HG03039 (cell line): ENCODE data around the gene PCDHGA9.
"Not testable (repeated sequence)": the region's sequence is repeated elsewhere in the genome, so short reads cannot be mapped to it uniquely, and the experiment has no call there.

Source experiments
- ATAC-seq: cut with Tn5 transposase; IDR thresholded peaks from one replicate; pipeline ENCODE4 v1.9.1; 2021; ENCODE audit warnings: mild to moderate bottlenecking, moderate library complexity; ENCODE audit not compliant: unreplicated experiment

PCDHGA9 gene

GRCh38 chr5:141402553-141403243 lies at the start of gene PCDHGA9:
Gene PCDHGA9, plus strand, starts transcription at chr5:141402778. Its CDS starts 175 bp downstream, at chr5:141402953.
- ATAC-seq = no peak

GRCh38 chr5:141354900-141355469 lies 47.6 kb upstream of the PCDHGA9 start, which contains the start of gene PCDHGA4:
Gene PCDHGA4, plus strand, starts transcription at chr5:141355021. Its CDS starts 87 bp downstream, at chr5:141355108.
- no peak for ATAC-seq

- ATAC-seq = no peak
Observed at GRCh38 chr5:141355641-141356040, 46.9 kb upstream of the PCDHGA9 start.

- ATAC-seq = no peak
Observed at GRCh38 chr5:141356133-141356532, 46.4 kb upstream of the PCDHGA9 start.

GRCh38 chr5:141356950-141357349 lies 45.6 kb upstream of the PCDHGA9 start:
- no peak for ATAC-seq

GRCh38 chr5:141359790-141360426 lies 42.7 kb upstream of the PCDHGA9 start, which contains the start of gene PCDHGB2:
Gene PCDHGB2, plus strand, starts transcription at chr5:141359994. Its CDS starts 142 bp downstream, at chr5:141360136.
- ATAC-seq = no peak

- ATAC-seq = no peak
Observed at GRCh38 chr5:141360685-141361084, 41.9 kb upstream of the PCDHGA9 start.

GRCh38 chr5:141362719-141363118 lies 39.9 kb upstream of the PCDHGA9 start:
- no peak for ATAC-seq

- ATAC-seq = no peak
Observed at GRCh38 chr5:141363952-141364660, 38.5 kb upstream of the PCDHGA9 start, which contains the start of gene PCDHGA5. Gene PCDHGA5, plus strand, starts transcription at chr5:141364162. Its CDS starts 169 bp downstream, at chr5:141364331.

GRCh38 chr5:141366016-141366896 lies 36.3 kb upstream of the PCDHGA9 start:
- no peak for ATAC-seq

- no peak for ATAC-seq
Observed at GRCh38 chr5:141369994-141370848, 32.4 kb upstream of the PCDHGA9 start, which contains the start of gene PCDHGB3. Gene PCDHGB3, plus strand, starts transcription at chr5:141370242. Its CDS starts 153 bp downstream, at chr5:141370395.

- ATAC-seq = no peak
Observed at GRCh38 chr5:141371572-141372475, 30.8 kb upstream of the PCDHGA9 start.

- ATAC-seq = no peak
Observed at GRCh38 chr5:141373673-141374317, 28.8 kb upstream of the PCDHGA9 start, which contains the start of gene PCDHGA6. Gene PCDHGA6, plus strand, starts transcription at chr5:141373891. Its CDS starts 193 bp downstream, at chr5:141374084.

- no peak for ATAC-seq
Observed at GRCh38 chr5:141374627-141375026, 28.0 kb upstream of the PCDHGA9 start.

GRCh38 chr5:141375444-141376155 lies 27.0 kb upstream of the PCDHGA9 start:
- ATAC-seq = not testable (repeated sequence)

- ATAC-seq = no peak
Observed at GRCh38 chr5:141382469-141383294, 19.9 kb upstream of the PCDHGA9 start, which contains the start of gene PCDHGA7. Gene PCDHGA7, plus strand, starts transcription at chr5:141382742. Its CDS starts 158 bp downstream, at chr5:141382900.
